ENCODE results near the gene PIGV.

DNA sequence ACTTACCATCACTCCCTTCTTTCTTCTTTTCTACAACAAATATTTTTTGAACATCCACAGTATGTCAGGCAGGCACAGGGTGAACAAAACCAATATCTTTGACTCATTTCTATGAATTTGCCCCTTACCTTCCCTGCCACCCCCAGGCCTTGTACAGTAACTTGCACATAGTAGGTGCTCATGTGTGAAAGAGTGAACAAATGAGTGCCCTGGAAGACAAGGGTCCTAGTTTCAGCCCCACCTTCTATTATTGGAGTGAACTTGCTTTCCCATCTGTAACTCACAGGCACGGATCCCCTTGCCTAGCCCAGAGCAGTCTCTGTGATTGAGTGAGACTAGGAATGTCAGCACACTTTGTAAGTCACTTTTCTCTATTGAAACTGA is 51.6 kb downstream of the PIGV start:
- TF ChIP-seq, protein P1, sequence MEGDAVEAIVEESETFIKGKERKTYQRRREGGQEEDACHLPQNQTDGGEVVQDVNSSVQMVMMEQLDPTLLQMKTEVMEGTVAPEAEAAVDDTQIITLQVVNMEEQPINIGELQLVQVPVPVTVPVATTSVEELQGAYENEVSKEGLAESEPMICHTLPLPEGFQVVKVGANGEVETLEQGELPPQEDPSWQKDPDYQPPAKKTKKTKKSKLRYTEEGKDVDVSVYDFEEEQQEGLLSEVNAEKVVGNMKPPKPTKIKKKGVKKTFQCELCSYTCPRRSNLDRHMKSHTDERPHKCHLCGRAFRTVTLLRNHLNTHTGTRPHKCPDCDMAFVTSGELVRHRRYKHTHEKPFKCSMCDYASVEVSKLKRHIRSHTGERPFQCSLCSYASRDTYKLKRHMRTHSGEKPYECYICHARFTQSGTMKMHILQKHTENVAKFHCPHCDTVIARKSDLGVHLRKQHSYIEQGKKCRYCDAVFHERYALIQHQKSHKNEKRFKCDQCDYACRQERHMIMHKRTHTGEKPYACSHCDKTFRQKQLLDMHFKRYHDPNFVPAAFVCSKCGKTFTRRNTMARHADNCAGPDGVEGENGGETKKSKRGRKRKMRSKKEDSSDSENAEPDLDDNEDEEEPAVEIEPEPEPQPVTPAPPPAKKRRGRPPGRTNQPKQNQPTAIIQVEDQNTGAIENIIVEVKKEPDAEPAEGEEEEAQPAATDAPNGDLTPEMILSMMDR (IDR thresholded peaks at IDR 0.05): no peak
- TF ChIP-seq EZH2 (IDR thresholded peaks at IDR 0.05; ENCODE audit: borderline replicate concordance, insufficient read depth, low read depth, low read length, poor library complexity, severe bottlenecking): no peak
